SIG-M5 (cell line): Measurements from ENCODE around the gene BTBD19.
"Not testable (repeated sequence)": the region's sequence is repeated elsewhere in the genome, so short reads cannot be mapped to it uniquely, and the experiment has no call there.

Experiments
- DNase-seq: peaks from one replicate; lab custom pipeline; 2025; lab: John Stamatoyannopoulos, UW

The BTBD19 gene

GRCh38 chr1:44808938-44809917 lies 905 bp downstream of the BTBD19 start:
- DNase-seq, result no peak

- DNase-seq, result no peak
Observed at GRCh38 chr1:44810101-44810761, 1.9 kb downstream of the BTBD19 start.

DNA sequence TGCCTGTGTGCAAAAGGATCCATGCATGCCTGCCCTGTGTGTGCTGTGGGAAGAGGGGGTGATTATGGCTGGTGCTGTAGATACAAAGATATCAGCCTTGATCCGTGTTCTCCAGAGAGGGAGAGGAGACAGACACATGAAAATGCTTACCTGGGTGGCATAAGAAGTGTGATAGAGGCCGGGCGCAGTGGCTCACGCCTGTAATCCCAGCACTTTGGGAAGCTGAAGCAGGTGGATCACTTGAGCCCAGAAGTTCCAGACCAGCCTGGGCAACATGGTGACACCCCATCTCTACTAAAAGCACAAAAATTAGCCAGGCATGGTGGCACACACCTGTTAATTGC lies 2.4 kb downstream of the BTBD19 start:
- not testable (repeated sequence) for DNase-seq

GRCh38 chr1:44811234-44811633 lies 2.9 kb downstream of the BTBD19 start:
- no peak for DNase-seq

GRCh38 chr1:44812822-44813543 lies 4.7 kb downstream of the BTBD19 start:
- DNase-seq, result no peak

GRCh38 chr1:44815926-44816325 lies 7.6 kb downstream of the BTBD19 start:
- not testable (repeated sequence) for DNase-seq

- no peak for DNase-seq
Observed at GRCh38 chr1:44817307-44817706, 9.0 kb downstream of the BTBD19 start.

GRCh38 chr1:44817771-44818495 lies 9.6 kb downstream of the BTBD19 start:
- no peak for DNase-seq

- DNase-seq, result no peak
Observed at GRCh38 chr1:44819196-44819607, 10.9 kb downstream of the BTBD19 start.

DNA sequence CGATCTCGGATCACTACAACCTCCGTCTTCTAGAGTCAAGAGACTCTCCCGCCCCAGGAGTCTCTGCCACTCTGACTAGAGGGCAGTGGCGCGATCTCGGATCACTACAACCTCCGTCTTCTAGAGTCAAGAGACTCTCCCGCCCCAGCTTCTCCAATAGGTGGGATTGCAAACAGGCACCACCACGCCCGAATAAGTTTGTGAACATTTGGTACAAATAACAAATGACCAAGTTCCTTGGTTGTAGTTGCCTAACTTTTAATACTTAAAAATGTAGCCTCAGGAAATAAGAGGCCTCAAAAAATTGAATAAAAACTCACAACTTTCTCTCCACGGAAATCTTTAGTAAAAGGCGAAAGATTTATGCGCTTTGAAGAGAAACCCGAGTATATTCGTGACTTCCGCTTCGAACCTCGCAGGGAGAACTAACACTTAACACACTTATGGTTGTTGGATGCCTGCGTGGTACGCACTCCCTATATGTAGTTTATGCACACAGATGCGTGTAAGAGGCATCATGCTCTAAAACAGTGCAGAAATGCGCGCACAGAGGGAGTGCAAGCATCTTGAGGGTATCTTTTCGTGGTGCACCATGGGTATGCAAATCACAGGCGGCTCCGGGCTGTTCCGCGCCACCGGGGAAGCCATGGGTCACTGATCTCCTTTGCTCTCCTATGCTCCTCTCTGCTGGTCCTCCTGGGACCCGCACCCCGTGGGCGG lies 11.4 kb downstream of the BTBD19 start:
- DNase-seq, result peak; percentile 94

DNA sequence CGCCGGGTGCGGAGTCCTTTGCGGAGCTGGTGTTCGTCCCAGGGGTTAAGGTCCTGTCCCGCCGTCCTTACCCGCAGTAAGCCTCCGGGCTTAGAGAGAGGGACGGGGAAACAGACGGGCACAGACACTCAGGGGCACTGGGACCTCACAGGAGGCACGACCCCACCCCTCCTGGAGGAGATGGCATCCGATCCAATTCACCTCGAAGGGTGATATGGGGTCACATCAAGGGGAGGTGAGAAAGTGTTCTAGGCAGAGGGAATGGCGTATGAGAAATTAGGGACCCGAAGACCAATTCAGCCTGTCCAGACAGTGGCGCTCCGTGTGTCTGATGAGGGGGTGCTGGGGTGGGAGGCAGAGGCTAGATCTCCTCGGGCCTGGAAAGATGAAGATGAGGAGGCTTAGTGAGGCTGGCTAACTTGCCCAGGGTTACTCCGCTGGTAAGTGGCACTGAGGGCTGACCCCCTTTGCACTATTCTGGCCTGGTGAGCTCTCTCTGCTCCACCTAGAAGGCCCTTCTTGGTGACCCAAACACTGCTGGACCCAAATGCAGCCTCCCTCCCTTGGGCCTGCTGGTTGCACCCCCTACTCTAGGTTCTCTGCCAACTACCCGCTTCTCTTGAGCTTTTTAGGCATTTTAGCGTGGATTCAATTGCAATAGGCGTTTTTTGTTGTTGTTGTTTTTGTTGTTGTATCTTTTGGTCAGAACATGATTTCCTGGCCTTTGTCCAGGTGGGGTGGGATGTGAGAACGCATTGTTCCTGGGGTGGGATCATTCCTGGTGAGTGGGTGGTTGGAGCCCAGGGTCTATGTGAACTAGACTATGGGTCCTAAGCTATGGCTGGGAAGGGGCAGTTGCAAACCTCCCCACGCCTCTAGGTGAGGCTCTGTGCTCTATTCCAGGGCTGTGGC lies 12.3 kb downstream of the BTBD19 start:
- no peak for DNase-seq

GRCh38 chr1:44821240-44821715 lies 13.0 kb downstream of the BTBD19 start:
- no peak for DNase-seq

DNA sequence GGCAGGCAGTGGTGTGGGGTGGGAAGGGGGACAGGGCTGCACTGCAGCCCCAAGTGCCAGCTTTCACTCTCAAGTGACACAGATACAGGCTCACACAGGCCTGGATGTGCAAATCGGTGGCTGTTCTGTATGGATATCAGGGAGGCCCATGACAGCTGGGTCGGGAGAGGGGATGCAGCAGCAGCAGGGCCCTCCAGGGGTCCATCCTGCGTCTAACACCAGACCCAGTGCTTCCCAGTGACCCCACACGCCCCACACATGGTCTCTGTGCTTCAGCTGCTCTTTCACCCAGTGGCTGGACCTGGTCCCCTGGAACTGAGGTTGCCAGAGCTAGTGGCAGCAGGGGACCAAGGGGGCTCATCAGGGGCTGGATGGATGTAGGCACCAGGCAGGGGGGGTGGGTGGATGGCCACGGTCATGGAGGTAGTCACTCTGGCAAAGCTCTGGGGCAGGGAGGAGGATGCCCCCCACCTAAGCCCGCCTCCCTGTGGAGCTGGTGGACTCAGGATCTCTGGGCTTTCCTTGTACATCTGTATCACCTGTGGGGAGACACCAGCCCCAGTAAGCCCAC lies 13.9 kb downstream of the BTBD19 start:
- DNase-seq, result no peak

DNA sequence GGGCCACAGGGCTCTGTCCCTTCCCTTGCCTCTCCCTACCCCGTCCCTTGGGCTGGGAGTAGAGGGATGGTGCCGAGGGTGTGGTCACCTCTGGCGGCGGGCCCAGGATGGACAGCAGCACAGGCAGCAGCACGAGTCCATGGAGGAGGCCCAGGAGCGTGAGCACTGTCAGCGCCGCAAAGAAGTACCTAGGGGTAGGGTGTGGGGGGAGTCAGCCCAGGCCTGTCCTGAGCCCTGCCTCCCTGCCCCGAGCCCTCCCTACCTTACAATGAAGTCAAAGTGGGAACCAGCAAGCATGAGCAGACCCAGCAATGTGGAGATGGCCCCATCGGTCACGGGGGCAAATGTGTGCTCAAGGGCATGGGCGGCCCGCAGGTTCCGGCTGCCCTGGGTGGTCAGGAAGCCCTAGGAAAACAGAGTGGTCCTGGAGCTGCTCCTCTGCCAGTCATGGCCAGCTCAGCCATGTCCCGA lies 14.7 kb downstream of the BTBD19 start:
- no peak for DNase-seq

GRCh38 chr1:44824392-44824791 lies 16.1 kb downstream of the BTBD19 start:
- not testable (repeated sequence) for DNase-seq

DNA sequence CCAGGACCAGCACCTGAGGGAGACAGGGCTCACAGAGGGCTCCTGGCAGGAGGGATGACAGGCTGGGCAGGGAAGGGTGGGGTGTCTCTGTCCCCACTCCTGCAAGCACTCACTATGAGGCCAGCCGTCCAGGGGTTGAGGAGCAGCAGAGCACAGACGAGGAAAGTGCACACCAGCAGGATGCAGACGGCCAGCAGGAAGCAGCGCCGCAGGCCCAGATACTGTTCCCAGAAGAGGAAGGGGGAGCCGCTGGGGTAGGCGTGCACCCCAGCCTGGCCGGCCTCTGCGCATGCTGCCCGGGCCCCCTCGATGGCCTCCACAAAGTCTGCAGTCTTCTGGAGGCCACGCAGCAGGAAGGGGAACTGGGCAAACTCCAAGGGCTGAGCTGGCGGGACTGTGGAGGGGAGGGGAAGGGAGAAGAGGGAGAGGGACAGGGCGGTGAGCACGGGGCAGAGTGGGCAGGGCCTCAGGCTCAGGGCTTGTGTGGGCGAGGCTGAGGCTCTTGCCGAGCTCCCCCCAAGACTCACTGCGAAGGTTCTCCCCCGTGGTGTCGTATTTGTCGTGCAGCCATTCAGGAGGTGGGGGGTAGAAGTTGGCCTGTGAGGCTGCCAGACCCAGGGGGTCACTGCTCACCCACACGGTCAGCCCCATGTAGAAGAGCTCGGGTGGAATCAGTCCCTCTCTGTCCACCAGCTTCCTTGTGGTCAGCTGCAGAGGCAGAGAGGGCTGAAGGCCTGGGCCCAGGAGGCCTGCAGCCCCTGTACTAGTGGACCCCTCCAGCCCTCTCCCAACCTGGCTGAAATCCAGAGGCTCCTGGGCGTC lies 18.3 kb downstream of the BTBD19 start:
- no peak for DNase-seq

- no peak for DNase-seq
Observed at GRCh38 chr1:44827197-44828002, 19.1 kb downstream of the BTBD19 start.
